ENCODE results near the gene RPTOR. TPM values are rescaled to one million over a fixed set of nuclear protein-coding genes. Genes with fewer than 3 reads are reported as not detected.

The RPTOR gene
- total RNA-seq, 3 donors from 2014 or later (not counting 1 experiment from before 2014, with no cell fraction given), result 49.2 to 63.6 (median 55.4) TPM

- Histone ChIP-seq H3K4me1 (ENCODE audit: control insufficient read depth, insufficient read depth, low read length) (peaks cover 33% of the 10 kb centered on the region), H3K9me3 (ENCODE audit: control insufficient read depth, insufficient read depth, low read length) (no peaks in the 10 kb centered on the region), H3K36me3 (ENCODE audit: control insufficient read depth, insufficient read depth, low read length) (no peaks in the 10 kb centered on the region), H3K27me3 (ENCODE audit: control insufficient read depth, insufficient read depth, low read length) (no peaks in the 10 kb centered on the region), H3K4me3 (ENCODE audit: low read length) (no peak overlapping the region), H3K27ac (ENCODE audit: low read length) (peak overlapping the region; percentile 21)
- H3K27ac Mint-ChIP-seq, result peak overlapping the region; percentile 76 to 78
- intact Hi-C loops (cut with micrococcal nuclease), result no loop called here
- DNase-seq (no peak), ATAC-seq (peak in 1 of 3 donors; percentile 34)
- TF ChIP-seq CTCF (IDR thresholded peaks at IDR 0.05), result no peak
- H3K4me3 Mint-ChIP-seq, result peak overlapping the region; percentile 6
- H3K36me3 Mint-ChIP-seq, result no peaks in the 10 kb centered on the region
- H3K4me1 Mint-ChIP-seq, result peaks cover 64 to 77% of the 10 kb centered on the region in 2 donors
- WGBS (ENCODE audit: insufficient coverage), result 91% methylated on average over 18 of the region's 18 CpGs
- no peaks in the 10 kb centered on the region for H3K27me3 Mint-ChIP-seq (ENCODE audit: low read depth in 2 of 2)
- H3K9me3 Mint-ChIP-seq, result peaks cover 9% of the 10 kb centered on the region in 2 donors
These were observed 157.9 kb downstream of the RPTOR start for GRCh38 chr17:80702315-80703141.

- Histone ChIP-seq H3K4me1 (ENCODE audit: control insufficient read depth, insufficient read depth, low read length) (peaks cover 39% of the 10 kb centered on the region), H3K4me3 (ENCODE audit: low read length) (no peak overlapping the region), H3K9me3 (ENCODE audit: control insufficient read depth, insufficient read depth, low read length) (no peaks in the 10 kb centered on the region), H3K27ac (ENCODE audit: low read length) (peak overlapping the region; percentile 21), H3K36me3 (ENCODE audit: control insufficient read depth, insufficient read depth, low read length) (no peaks in the 10 kb centered on the region), H3K27me3 (ENCODE audit: control insufficient read depth, insufficient read depth, low read length) (no peaks in the 10 kb centered on the region)
- H3K4me1 Mint-ChIP-seq, result peaks cover 69 to 76% of the 10 kb centered on the region in 2 donors
- intact Hi-C loops (cut with micrococcal nuclease), result no loop called here
- WGBS (ENCODE audit: insufficient coverage), result 19% methylated on average over 9 of the region's 9 CpGs
- ATAC-seq (peak; percentile 45 to 79 (median 51)), DNase-seq (peak in 1 of 2 donors; percentile 70)
- peaks cover 9% of the 10 kb centered on the region in 2 donors for H3K9me3 Mint-ChIP-seq
- no peaks in the 10 kb centered on the region for H3K27me3 Mint-ChIP-seq (ENCODE audit: low read depth in 2 of 2)
- no peak for TF ChIP-seq CTCF (IDR thresholded peaks at IDR 0.05)
- H3K4me3 Mint-ChIP-seq, result peak overlapping the region; percentile 6
- H3K27ac Mint-ChIP-seq, result peak overlapping the region; percentile 76 to 78
- H3K36me3 Mint-ChIP-seq, result no peaks in the 10 kb centered on the region
These were observed 158.5 kb downstream of the RPTOR start for GRCh38 chr17:80703142-80703478.

GRCh38 chr17:80704381-80704819, 159.8 kb downstream of the RPTOR start:
- H3K27ac Mint-ChIP-seq, result peak overlapping the region; percentile 76 to 78
- no peak for DNase-seq
- no peak for ATAC-seq
- no peaks in the 10 kb centered on the region for H3K27me3 ChIP-seq (ENCODE audit: control insufficient read depth, insufficient read depth, low read length)
- H3K4me1 ChIP-seq (ENCODE audit: control insufficient read depth, insufficient read depth, low read length), result peaks cover 52% of the 10 kb centered on the region
- no peaks in the 10 kb centered on the region for H3K36me3 ChIP-seq (ENCODE audit: control insufficient read depth, insufficient read depth, low read length)
- H3K4me3 ChIP-seq (ENCODE audit: low read length), result no peak overlapping the region
- H3K4me1 Mint-ChIP-seq, result peaks cover 75 to 83% of the 10 kb centered on the region in 2 donors
- TF ChIP-seq CTCF (IDR thresholded peaks at IDR 0.05), result no peak
- no peaks in the 10 kb centered on the region for H3K36me3 Mint-ChIP-seq
- intact Hi-C loops (cut with micrococcal nuclease), result no loop called here
- H3K27me3 Mint-ChIP-seq (ENCODE audit: low read depth in 2 of 2), result no peaks in the 10 kb centered on the region
- 78% methylated on average over 3 of the region's 3 CpGs for WGBS (ENCODE audit: insufficient coverage)
- H3K27ac ChIP-seq (ENCODE audit: low read length), result no peak overlapping the region
- H3K4me3 Mint-ChIP-seq, result peak overlapping the region; percentile 64
- no peaks in the 10 kb centered on the region for H3K9me3 ChIP-seq (ENCODE audit: control insufficient read depth, insufficient read depth, low read length)
- H3K9me3 Mint-ChIP-seq, result peaks cover 9% of the 10 kb centered on the region in 2 donors
